Hepatocyte (in vitro differentiated cells): ENCODE measurements around the gene ARFGAP1. TPM values are rescaled to one million over a fixed set of nuclear protein-coding genes. Genes with fewer than 3 reads are reported as not detected.

Source experiments
- DNase-seq: peaks from one replicate; pipeline ENCODE4 v3.0.0-alpha.2; 2016; ENCODE audit warnings: low spot score
- H2AFZ ChIP-seq: fragments of 200-600 bp; sonication (generic); 2 replicates; pipeline ENCODE4 v1.6.0; 2016; ENCODE audit warnings: antibody characterized with exemption, mild to moderate bottlenecking
- H3K27ac ChIP-seq: fragments of 200-600 bp; sonication (generic); 2 replicates; pipeline ENCODE4 v1.5.1; 2016; ENCODE audit warnings: mild to moderate bottlenecking
- H3K27me3 ChIP-seq: fragments of 200-600 bp; sonication (generic); 2 replicates; pipeline ENCODE4 v1.6.1; 2016
- H3K36me3 ChIP-seq: fragments of 200-600 bp; sonication (generic); replicated peaks from 2 replicates; pipeline ENCODE4 v1.5.1; 2016; ENCODE audit warnings: low read depth; ENCODE audit not compliant: insufficient read depth
- H3K4me1 ChIP-seq: fragments of 200-600 bp; sonication (generic); 2 replicates; pipeline ENCODE4 v1.5.1; 2016; ENCODE audit warnings: mild to moderate bottlenecking, moderate library complexity; ENCODE audit not compliant: insufficient read depth
- H3K4me2 ChIP-seq: fragments of 200-600 bp; sonication (generic); 2 replicates; pipeline ENCODE4 v1.6.0; 2016
- H3K4me3 ChIP-seq: fragments of 200-600 bp; sonication (generic); 2 replicates; pipeline ENCODE4 v1.5.1; 2016; ENCODE audit warnings: mild to moderate bottlenecking
- H3K79me2 ChIP-seq: fragments of 200-600 bp; sonication (generic); 2 replicates; pipeline ENCODE4 v1.6.0; 2017; ENCODE audit warnings: mild to moderate bottlenecking
- H3K9me2 ChIP-seq: fragments of 200-600 bp; sonication (generic); replicated peaks from 2 replicates; pipeline ENCODE4 v1.6.0; 2017; ENCODE audit warnings: mild to moderate bottlenecking; ENCODE audit not compliant: insufficient read depth
- H3K9me3 ChIP-seq: fragments of 200-600 bp; sonication (generic); 2 replicates; pipeline ENCODE4 v1.5.1; 2016; ENCODE audit warnings: low read depth, mild to moderate bottlenecking
- H4K20me1 ChIP-seq: fragments of 200-600 bp; sonication (generic); 2 replicates; pipeline ENCODE4 v1.6.0; 2016; ENCODE audit warnings: mild to moderate bottlenecking; ENCODE audit not compliant: insufficient read depth, poor library complexity, severe bottlenecking
- CTCF ChIP-seq: fragments of 200-600 bp; sonication (generic); IDR thresholded peaks from 2 replicates; pipeline ENCODE4 v1.5.1; 2016; ENCODE audit warnings: antibody characterized with exemption, mild to moderate bottlenecking; ENCODE audit not compliant: poor library complexity
- EZH2 ChIP-seq: fragments of 200-600 bp; sonication (generic); IDR thresholded peaks from 2 replicates; pipeline ENCODE4 v1.6.1; 2016; ENCODE audit warnings: antibody characterized with exemption, mild to moderate bottlenecking, borderline replicate concordance
- EZH2phosphoT487 ChIP-seq: fragments of 200-600 bp; sonication (generic); IDR thresholded peaks from one replicate; pipeline ENCODE4 v1.6.1; 2018; ENCODE audit warnings: antibody characterized with exemption, mild to moderate bottlenecking, low read depth, moderate library complexity; ENCODE audit not compliant: unreplicated experiment, severe bottlenecking
- WGBS: methylation state at CpG from one replicate; pipeline ENCODE4 v1.1.6; 2016; ENCODE audit warnings: low lambda C conversion rate; ENCODE audit errors: missing lambda C conversion rate; 5-methylcytosine and 5-hydroxymethylcytosine counted together
- polyA plus RNA-seq: library from polyadenylated mRNA; unstranded; fragments of >200 nt; fragmentation: Nextera tagmentation; extraction: Ambion mirVana; gene quantifications from 2 replicates; pipeline ENCODE4 v1.2.1, GENCODE V29; 2016
- total RNA-seq: library from RNA; depleted of rRNA; stranded (reverse); fragments of >200 nt; gene quantifications from 2 replicates; pipeline ENCODE4 v1.2.3, GENCODE V29; 2014

ARFGAP1 gene
- total and polyA plus RNA-seq, 2 experiments from 2014 or later: 78.2 to 99.0 TPM

- Histone ChIP-seq H3K79me2 (peaks cover 20% of the 10 kb centered on the region), H3K4me1 (peaks cover 13% of the 10 kb centered on the region), H3K4me2 (no peak overlapping the region), H3K9me3 (no peaks in the 10 kb centered on the region), H3K9me2 (no peaks in the 10 kb centered on the region), H3K27ac (no peak overlapping the region), H4K20me1 (no peaks in the 10 kb centered on the region), H3K36me3 (no peaks in the 10 kb centered on the region), H3K27me3 (no peaks in the 10 kb centered on the region), H2AFZ (no peak overlapping the region), H3K4me3 (no peak overlapping the region)
- no peak for DNase-seq
- TF ChIP-seq EZH2: no peak
- TF ChIP-seq CTCF: no peak
- TF ChIP-seq EZH2phosphoT487: no peak
- WGBS: 68% methylated on average over 7 of the region's 7 CpGs
These were observed 4.4 kb upstream of the ARFGAP1 start for GRCh38 chr20:63268256-63268655.

- H3K36me3 ChIP-seq: no peaks in the 10 kb centered on the region
- no peak overlapping the region for H3K27ac ChIP-seq
- peaks cover 4% of the 10 kb centered on the region for H4K20me1 ChIP-seq
- H3K4me3 ChIP-seq: no peak overlapping the region
- H3K9me2 ChIP-seq: no peaks in the 10 kb centered on the region
- H3K4me1 ChIP-seq: peaks cover 18% of the 10 kb centered on the region
- WGBS: 56% methylated on average over 18 of the region's 18 CpGs
- no peaks in the 10 kb centered on the region for H3K27me3 ChIP-seq
- H3K79me2 ChIP-seq: peaks cover 26% of the 10 kb centered on the region
- H2AFZ ChIP-seq: no peak overlapping the region
- DNase-seq: no peak
- no peaks in the 10 kb centered on the region for H3K9me3 ChIP-seq
- TF ChIP-seq CTCF (no peak), EZH2phosphoT487 (no peak), EZH2 (no peak)
- no peak overlapping the region for H3K4me2 ChIP-seq
These were observed 3.8 kb upstream of the ARFGAP1 start for GRCh38 chr20:63268671-63269439.

GRCh38 chr20:63269724-63270123, 2.9 kb upstream of the ARFGAP1 start:
- WGBS: 99% methylated on average over 9 of the region's 9 CpGs
- Histone ChIP-seq H3K9me3 (no peaks in the 10 kb centered on the region), H3K36me3 (no peaks in the 10 kb centered on the region), H3K79me2 (peaks cover 34% of the 10 kb centered on the region), H4K20me1 (peaks cover 12% of the 10 kb centered on the region), H3K4me1 (peaks cover 24% of the 10 kb centered on the region), H3K9me2 (no peaks in the 10 kb centered on the region), H3K4me2 (no peak overlapping the region), H3K27me3 (no peaks in the 10 kb centered on the region), H2AFZ (no peak overlapping the region), H3K27ac (no peak overlapping the region), H3K4me3 (no peak overlapping the region)
- no peak for DNase-seq
- no peak for TF ChIP-seq EZH2phosphoT487
- TF ChIP-seq EZH2: no peak
- no peak for TF ChIP-seq CTCF
